Fibroblast of skin of abdomen (primary cell): Measurements from ENCODE around the gene MS4A4E.
A peak's percentile ranks its signal among the peaks of the same experiment; 100 is the strongest.
"Not testable (repeated sequence)": the region's sequence is repeated elsewhere in the genome, so short reads cannot be mapped to it uniquely, and the experiment has no call there.

Experiments
- DNase-seq: peaks from one replicate; pipeline ENCODE4 v3.0.0-alpha.2; 2013

The MS4A4E gene

DNA sequence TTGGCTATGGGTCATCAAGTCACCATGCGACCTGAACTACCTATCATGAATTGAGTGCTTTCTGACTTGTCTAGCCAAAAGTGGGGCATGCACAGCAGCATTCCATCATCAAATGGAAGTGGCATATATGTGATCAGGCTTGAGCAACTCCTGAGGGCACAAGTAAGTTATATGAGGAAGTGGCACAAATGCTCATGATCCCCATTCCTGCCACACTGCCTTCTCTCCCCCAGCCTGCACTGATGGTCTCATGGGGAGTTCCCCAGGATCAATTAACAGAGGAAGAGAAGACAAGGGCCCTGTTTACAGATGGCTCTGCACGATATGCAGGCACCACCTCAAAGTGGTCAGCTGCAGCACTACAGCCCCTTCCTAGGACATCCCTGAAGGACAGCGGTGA, 21.8 kb downstream of the MS4A4E start:
- no peak for DNase-seq

DNA sequence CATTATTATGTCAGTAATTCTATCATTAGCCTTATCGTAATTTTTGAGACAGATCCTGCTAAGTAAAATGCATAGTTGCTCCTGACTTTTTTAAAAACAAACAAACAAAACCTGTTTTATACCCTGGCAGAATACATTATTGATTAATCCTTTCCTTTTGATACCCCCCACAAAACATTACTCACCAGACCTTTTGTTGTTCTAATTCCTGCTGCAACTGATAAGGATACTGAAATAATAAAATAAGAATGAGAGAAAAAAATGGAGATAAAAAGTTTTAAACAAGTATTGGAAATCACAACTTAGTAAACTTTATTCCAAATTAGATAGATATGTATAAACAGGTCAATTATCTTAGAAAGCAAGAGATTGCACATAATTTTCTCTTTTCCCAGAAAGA, 28.6 kb downstream of the MS4A4E start:
- DNase-seq = no peak

DNA sequence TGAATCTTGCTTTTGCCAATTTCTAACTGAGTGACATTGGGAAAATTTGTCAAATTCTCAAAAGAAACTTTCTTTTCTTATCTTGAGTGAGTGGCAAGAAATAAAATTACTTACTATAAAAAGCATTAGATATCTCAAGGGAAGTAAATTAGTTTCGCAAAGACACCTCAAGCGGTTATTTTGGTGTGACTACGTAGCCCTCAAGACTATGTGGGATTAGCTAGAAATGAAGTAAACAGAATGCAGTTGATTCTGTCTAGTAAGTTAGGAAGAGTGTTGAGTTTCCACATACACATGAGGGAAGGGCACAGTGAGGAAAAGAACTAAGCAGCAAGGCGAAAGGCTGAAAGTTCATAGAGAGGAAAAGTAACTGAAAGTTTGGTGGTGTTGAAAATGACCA, 31.7 kb downstream of the MS4A4E start:
- DNase-seq = no peak

DNA sequence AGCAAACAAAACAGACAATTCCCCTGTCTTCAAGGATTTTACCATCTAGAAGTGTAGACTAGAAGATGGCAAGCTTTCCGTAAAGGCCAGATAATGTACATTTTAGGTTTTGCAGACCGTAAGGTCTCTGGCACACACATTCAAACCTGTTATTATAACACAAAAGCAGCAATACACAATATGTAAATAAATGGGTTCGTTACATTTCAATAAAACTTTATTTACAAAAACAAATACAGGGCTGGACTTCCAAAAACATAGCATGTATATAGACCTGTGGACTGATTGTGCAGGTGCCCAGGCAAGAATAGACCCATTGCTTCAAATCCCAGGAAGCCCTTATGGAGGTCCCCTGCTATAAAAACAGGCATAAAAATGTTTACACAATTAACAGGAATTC, 33.0 kb downstream of the MS4A4E start:
- DNase-seq = no peak

DNA sequence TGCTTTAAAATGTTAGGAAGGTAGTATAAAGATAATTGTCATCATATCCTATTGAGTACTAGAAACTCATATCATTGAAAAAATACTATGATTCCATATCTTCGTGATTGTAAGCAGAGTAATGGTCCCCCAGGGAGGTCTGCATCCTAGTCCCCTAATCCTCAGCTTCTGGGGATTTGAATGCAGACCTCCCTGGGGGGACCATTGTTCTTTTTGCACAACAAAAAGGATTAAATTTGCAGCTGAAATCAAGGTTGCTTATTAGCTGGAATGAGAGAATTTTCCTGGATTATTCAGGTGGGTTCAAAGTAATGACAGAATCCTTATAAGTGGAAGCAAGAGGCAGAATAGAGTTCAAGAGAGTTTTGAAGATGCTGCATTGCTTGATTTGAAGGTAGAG, 34.0 kb downstream of the MS4A4E start:
- no peak for DNase-seq

- DNase-seq = no peak
These were observed 34.6 kb downstream of the MS4A4E start for GRCh38 chr11:60208146-60208895.

DNA sequence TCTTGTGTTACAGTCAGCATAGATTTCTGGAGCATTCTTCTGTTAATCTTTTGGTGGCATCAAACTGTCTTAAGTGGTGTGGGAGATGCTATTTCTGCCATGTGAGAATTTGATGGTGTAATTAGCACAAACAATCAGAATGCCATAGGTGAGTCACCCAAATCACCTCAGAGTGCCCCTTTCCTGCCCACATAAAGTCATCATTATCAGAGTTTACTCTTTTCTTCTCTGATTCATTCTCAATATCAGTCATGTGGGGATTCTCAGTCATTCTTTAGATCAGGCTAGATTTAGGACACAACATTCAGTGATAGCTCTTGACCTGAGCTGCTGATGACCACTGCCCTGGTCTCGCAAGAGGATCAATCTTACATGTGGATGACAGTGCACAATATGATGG, 36.3 kb downstream of the MS4A4E start:
- DNase-seq = no peak

GRCh38 chr11:60204922-60205321, 38.0 kb downstream of the MS4A4E start:
- no peak for DNase-seq

GRCh38 chr11:60201334-60201733, 41.6 kb downstream of the MS4A4E start:
- not testable (repeated sequence) for DNase-seq

- no peak for DNase-seq
These were observed 45.5 kb downstream of the MS4A4E start for GRCh38 chr11:60197442-60197841.

GRCh38 chr11:60195923-60196368, 47.0 kb downstream of the MS4A4E start:
- DNase-seq = no peak

- DNase-seq = no peak
These were observed 48.4 kb downstream of the MS4A4E start for GRCh38 chr11:60194511-60194910.

GRCh38 chr11:60193687-60194433, 49.1 kb downstream of the MS4A4E start:
- peak; percentile 2 for DNase-seq

DNA sequence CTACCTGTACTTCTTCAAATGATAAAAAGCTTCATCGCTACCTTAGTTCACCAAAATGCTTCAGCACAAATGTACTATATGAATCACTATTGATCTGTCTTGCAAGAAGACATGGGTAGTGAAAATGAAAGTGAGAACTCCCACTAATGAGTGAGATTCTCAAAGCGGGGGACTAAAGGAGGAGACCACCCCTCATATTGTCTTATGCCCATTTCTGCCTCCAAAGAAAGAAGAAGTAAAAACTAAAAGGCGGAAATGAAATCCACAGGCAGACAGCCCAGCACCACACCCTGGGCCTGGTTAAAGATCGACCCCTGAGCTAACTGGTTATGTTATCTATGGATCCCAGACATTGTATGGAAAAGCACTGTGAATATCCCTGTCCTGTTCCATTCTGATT, 50.4 kb downstream of the MS4A4E start:
- not testable (repeated sequence) for DNase-seq

GRCh38 chr11:60188481-60188880, 54.5 kb downstream of the MS4A4E start:
- DNase-seq = not testable (repeated sequence)

GRCh38 chr11:60186128-60186527, 56.8 kb downstream of the MS4A4E start:
- DNase-seq = not testable (repeated sequence)

DNA sequence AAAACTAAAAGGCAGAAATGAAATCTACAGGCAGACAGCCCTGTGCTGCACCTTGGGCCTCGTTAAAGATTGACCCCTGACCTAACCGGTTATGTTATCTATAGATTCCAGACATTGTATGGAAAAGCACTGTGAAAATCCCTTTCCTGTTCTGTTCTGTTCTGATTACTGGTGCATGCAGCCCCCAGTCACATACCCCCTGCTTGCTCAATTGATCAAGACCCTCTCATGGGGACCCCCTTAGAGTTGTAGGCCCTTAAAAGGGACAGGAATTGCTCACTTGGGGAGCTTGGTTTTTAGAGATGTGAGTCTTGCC, 57.5 kb downstream of the MS4A4E start:
- not testable (repeated sequence) for DNase-seq

DNA sequence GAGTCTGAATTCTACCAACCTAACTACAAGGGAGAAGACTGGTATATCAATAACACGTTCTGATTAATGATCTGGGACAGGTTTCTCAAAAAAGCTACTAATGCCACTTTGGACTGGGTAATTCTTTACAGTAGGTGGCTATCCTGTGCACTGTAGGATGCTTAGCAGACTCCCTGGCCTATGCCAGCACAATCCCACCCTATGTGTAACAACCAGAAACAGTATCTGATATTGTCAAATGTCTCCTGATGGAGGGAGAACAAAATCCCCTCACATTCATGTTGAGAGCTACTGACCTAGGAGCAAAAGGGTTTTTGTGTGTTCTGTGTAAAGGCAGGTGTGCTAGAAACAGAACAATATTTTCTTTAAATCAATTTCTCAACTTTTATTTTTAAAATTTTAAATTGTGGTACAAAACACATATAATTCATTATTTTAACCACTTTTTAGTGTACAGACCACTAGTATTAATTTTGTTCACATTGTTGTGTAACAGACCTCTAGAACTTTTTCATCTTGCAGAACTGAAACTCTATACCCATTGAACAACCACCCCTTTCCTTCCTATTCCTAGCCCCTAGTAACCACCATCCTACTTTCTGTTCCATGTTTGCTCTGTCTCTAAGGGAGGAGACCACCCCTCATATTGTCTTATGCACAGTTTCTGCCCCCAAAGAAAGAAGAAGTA, 58.0 kb downstream of the MS4A4E start:
- no peak for DNase-seq

DNA sequence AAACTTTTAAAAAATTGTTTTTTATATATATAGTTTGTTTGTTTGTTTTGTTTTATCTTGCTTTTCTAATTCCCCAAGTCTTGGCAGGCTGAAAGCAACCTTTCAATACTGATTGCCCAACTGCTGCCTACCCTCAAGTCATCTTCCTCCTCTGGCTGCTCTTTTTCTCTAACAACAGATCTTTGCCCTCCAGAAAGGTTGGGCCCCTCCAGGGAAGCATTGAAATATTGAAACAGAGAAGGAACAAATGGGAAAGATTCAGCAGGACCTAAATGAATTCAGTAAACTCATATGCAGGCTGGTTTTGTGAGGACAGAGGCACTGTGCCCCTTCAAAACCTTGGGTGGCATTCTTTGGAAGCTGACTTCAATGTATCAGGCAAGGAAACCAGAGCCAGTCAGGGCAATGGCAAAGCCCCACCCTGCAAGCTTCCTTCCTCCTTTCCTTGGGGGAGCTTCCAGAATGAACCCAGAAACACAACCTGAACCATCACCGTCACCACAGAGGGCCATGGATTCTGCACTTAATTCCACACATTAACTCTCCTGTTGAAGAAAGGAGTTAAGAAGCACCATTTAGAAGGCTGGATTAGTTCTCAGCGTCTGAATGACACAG, 59.2 kb downstream of the MS4A4E start:
- DNase-seq = no peak

DNA sequence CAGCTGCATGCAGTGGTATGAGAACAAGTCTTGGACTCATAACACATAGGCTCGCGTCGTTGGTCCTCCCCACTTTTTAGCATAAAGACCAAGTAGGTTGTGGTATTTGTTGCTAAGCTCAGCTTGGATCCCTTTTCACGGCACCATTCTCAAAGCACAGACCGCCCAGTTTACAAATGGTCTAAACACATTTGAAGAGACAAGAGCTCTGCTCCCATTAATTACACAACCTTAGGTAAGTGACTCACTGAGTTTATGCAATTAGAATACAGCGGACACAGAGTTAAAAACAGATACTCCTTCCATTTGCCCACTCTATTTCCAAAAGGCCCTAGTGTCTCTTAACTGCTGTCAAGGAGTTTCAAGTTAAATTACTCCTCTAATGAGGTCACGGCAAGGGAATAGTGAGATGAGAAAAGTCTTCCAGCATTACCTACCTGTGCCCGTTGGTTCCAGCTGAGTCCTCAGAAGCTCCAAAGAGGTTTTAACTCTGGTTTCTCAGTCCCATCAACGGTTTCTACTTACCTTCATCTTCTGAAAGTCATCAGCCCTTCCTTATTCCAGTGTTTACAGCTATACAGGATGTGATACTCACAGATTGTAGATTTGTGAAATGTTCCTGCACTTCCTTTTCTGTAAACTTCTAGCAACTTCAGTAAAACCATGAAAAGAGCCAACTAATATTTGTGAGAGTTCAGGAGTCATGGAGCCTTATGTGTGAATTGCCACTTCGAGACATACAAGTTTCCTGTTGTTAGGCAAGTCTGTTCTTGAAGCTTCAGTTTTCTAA, 60.2 kb downstream of the MS4A4E start, which contains the start of gene MS4A6A:
MS4A6A (minus strand) TSS at position 543 of the 790 bp plus-strand sequence. CDS start 1,356 bp downstream, outside the sequence.
- DNase-seq = no peak

DNA sequence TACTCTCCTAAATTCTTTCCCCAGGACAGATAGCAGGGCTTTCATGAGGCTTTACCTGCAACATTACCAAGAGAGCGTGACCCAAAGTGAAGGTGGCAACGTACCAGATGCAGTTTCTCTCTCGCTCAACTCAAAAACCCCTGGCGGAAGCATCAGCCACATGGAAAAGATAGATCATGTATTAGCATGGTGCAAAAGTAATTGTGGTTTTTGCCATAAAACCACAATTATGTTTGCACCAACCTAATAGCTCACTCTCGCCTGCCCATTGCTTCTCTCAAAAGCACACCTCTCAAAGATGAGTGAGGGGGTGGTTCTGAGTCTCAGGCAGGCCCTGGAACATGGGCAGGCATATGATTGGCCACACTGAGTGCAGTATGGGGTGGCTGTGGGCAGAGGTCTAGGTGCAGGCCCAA, 67.1 kb downstream of the MS4A4E start:
- no peak for DNase-seq

- DNase-seq = no peak
These were observed 70.9 kb downstream of the MS4A4E start for GRCh38 chr11:60172011-60172410.
